GM12892 (cell line): ENCODE measurements around the gene KIF11.

Experiments used
- POLR2A ChIP-seq: IDR thresholded peaks from 2 replicates; pipeline ENCODE4 v1.6.1; 2011; ENCODE audit warnings: low read depth, low read length, control low read depth
- POLR2AphosphoS5 ChIP-seq: IDR thresholded peaks from 2 replicates; pipeline ENCODE4 v1.6.1; 2011; ENCODE audit warnings: low read depth, low read length, control low read depth

DNA sequence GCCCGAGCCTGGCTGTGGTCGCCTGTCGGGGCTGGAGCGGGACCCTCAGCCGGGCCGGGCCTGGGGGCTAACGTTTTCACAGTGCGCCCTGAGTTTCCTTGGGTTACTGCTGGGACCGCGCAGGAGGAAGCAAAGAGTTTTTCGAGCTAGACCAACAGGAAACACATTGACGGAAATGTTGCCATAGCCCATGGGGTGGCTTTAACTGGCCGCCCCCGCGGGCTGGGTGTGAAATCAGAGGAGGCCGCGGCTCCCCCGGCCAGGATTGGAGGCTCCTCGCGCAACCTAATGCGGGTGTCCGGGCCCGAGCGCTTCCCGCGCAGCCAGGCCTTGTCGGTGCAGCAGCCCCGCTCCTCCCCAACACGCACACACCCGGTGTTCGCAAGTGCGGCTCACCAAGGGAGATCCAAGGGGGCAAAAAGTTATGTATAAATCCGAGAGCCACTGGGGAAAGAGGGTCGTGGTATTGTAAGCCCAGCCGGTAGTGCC, 98.7 kb downstream of the KIF11 start:
- TF ChIP-seq POLR2AphosphoS5: no peak
- TF ChIP-seq POLR2A: no peak
